Measurements from ENCODE around the gene RFNG.

GRCh38 chr17:82061047-82061925 lies 9.7 kb upstream of the RFNG start:
- TF ChIP-seq MAFK (IDR thresholded peaks at IDR 0.05; ENCODE audit: low read depth, low read length) (no peak), CTCF (conservative IDR thresholded peaks at IDR 0.05; ENCODE audit: low read depth, low read length) (no peak), POLR2A (IDR thresholded peaks at IDR 0.05; ENCODE audit: low read depth, low read length) (no peak), MAZ (IDR thresholded peaks at IDR 0.05; ENCODE audit: borderline replicate concordance, low read depth, low read length) (no peak), BHLHE40 (IDR thresholded peaks at IDR 0.05; ENCODE audit: low read depth, low read length) (no peak)
